ENCODE results near the gene COPZ2. TPM values are rescaled to one million over a fixed set of nuclear protein-coding genes. Genes with fewer than 3 reads are reported as not detected.

COPZ2 gene
- polyA plus RNA-seq, 1 of the 3 experiments (the other 2 are of a cell fraction) = 36.9 TPM

- Histone ChIP-seq H3K9ac (no peak overlapping the region), H3K79me2 (ENCODE audit: insufficient read depth) (peaks cover 56% of the 10 kb centered on the region), H4K20me1 (ENCODE audit: insufficient read depth) (peaks cover 5% of the 10 kb centered on the region; the same call in 1 of the 2 replicates), H3K4me2 (no peak overlapping the region), H3K27me3 (ENCODE audit: insufficient read depth) (no peaks in the 10 kb centered on the region), H3K9me2 (no peaks in the 10 kb centered on the region), H3K36me3 (replicated peaks in 1 of 2; ENCODE audit: control insufficient read depth in 1 of 2, insufficient read depth in 2 of 2, low read length in 1 of 2) (peaks cover 76 to 89% of the 10 kb centered on the region in 2 experiments), H2AFZ (ENCODE audit: low read depth) (no peak overlapping the region), H3K4me3 (ENCODE audit: low read depth in 2 of 2, low read length in 1 of 2) (no peak overlapping the region), H3K27ac (ENCODE audit: low read depth in 2 of 2, low read length in 1 of 2) (no peak overlapping the region), H3K4me1 (ENCODE audit: control insufficient read depth in 1 of 2, insufficient read depth in 2 of 2, low read depth in 1 of 2, low read length in 1 of 2) (no peaks in the 10 kb centered on the region; a peak in 2 of 4 replicates), H3K9me3 (no peaks in the 10 kb centered on the region), H3F3A (replicated peaks; ENCODE audit: insufficient read depth) (peaks cover 62% of the 10 kb centered on the region)
- TF ChIP-seq EZH2phosphoT487 (IDR thresholded peaks at IDR 0.05; ENCODE audit: borderline replicate concordance, low read depth) (no peak), REST (IDR thresholded peaks at IDR 0.05; ENCODE audit: low read depth, low read length) (no peak), MXI1 (IDR thresholded peaks at IDR 0.05; ENCODE audit: low read depth, low read length) (no peak), GATA2 (CRISPR knock-in tag; IDR thresholded peaks at IDR 0.05) (no peak), TCF12 (IDR thresholded peaks at IDR 0.05) (no peak), ZBTB33 (IDR thresholded peaks at IDR 0.05; ENCODE audit: borderline replicate concordance, low read depth) (no peak), POLR2AphosphoS5 (IDR thresholded peaks at IDR 0.05; ENCODE audit: low read depth, low read length) (no peak), RAD21 (IDR thresholded peaks at IDR 0.05; ENCODE audit: low read length) (no peak), TAF1 (IDR thresholded peaks at IDR 0.05; ENCODE audit: borderline replicate concordance, low read depth, low read length) (no peak), FOXJ3 (CRISPR knock-in tag; IDR thresholded peaks at IDR 0.05) (no peak), GABPA (IDR thresholded peaks at IDR 0.05; ENCODE audit: low read depth) (no peak), SMC3 (IDR thresholded peaks at IDR 0.05; ENCODE audit: low read depth, low read length) (no peak)
- WGBS (ENCODE audit: low lambda C conversion rate) = 96% methylated on average over 3 of the region's 3 CpGs
- DNase-seq = no peak
- CTCF ChIA-PET = interaction anchor here (0.8 to 44.3 kb wide), 8 partner anchors 12 to 68 kb away, joined by 4 to 1200 read pairs (median 14); partner anchors contain the start of gene COPZ2
- POLR2A ChIA-PET = interaction anchor here (1.5 kb wide), 1 partner anchor 11 kb away, joined by 4 read pairs; no protein-coding TSS in a partner anchor
Measured at GRCh38 chr17:48067245-48067644, 29.6 kb upstream of the COPZ2 start.

Data from SK-N-SH (cell line).